SK-N-SH treated with all-trans-retinoic acid at 6 μM for 48 hours (cell line): Measurements from ENCODE around the gene KCNMA1.

ENCODE experiments used
- ATAC-seq: fragments of 200-7000 bp; cut with Tn5 transposase; 3 replicates; pipeline ENCODE4 v1.9.1; 2020; ENCODE audit warnings: mild to moderate bottlenecking, moderate library complexity
- CREB5 ChIP-seq: fragments of 250-450 bp; sonication (Bioruptor Pico); IDR thresholded peaks from 2 replicates; pipeline ENCODE4 v1.5.1; 2020; ENCODE audit warnings: low read depth, mild to moderate bottlenecking, moderate library complexity
- CSDC2 ChIP-seq: fragments of 250-450 bp; sonication (Bioruptor Pico); IDR thresholded peaks from 2 replicates; pipeline ENCODE4 v1.5.0; 2020; ENCODE audit warnings: mild to moderate bottlenecking, moderate library complexity
- CSRNP3 ChIP-seq: fragments of 250-450 bp; sonication (Bioruptor Pico); IDR thresholded peaks from 2 replicates; pipeline ENCODE4 v1.5.1; 2021; ENCODE audit warnings: mild to moderate bottlenecking, moderate library complexity
- ESRRG ChIP-seq: fragments of 250-450 bp; sonication (Bioruptor Pico); IDR thresholded peaks from 2 replicates; pipeline ENCODE4 v1.6.1; 2021; ENCODE audit warnings: mild to moderate bottlenecking
- GLIS3 ChIP-seq: fragments of 250-450 bp; sonication (Bioruptor Pico); IDR thresholded peaks from 2 replicates; pipeline ENCODE4 v1.5.0; 2020; ENCODE audit warnings: mild to moderate bottlenecking, moderate library complexity
- ISL1 ChIP-seq: fragments of 250-450 bp; sonication (Bioruptor Pico); IDR thresholded peaks from 2 replicates; pipeline ENCODE4 v2.1.2; 2022; ENCODE audit warnings: mild to moderate bottlenecking, moderate library complexity
- OSR1 ChIP-seq: fragments of 250-450 bp; sonication (Bioruptor Pico); IDR thresholded peaks from 2 replicates; pipeline ENCODE4 v1.8.0; 2022; ENCODE audit warnings: moderate library complexity, mild to moderate bottlenecking, inconsistent platforms
- PATZ1 ChIP-seq: fragments of 250-450 bp; sonication (Bioruptor Pico); IDR thresholded peaks from 2 replicates; pipeline ENCODE4 v1.8.0; 2020; ENCODE audit warnings: mild to moderate bottlenecking, moderate library complexity, borderline replicate concordance
- POU6F1 ChIP-seq: fragments of 250-450 bp; sonication (Bioruptor Pico); IDR thresholded peaks from 2 replicates; pipeline ENCODE4 v1.8.0; 2021; ENCODE audit warnings: low read depth, mild to moderate bottlenecking, moderate library complexity, borderline replicate concordance
- PPARA ChIP-seq: fragments of 250-450 bp; sonication (Bioruptor Pico); IDR thresholded peaks from 2 replicates; pipeline ENCODE4 v1.5.0; 2020; ENCODE audit warnings: mild to moderate bottlenecking, borderline replicate concordance
- RARB ChIP-seq: fragments of 250-450 bp; sonication (Bioruptor Pico); IDR thresholded peaks from 2 replicates; pipeline ENCODE4 v1.8.0; 2021; ENCODE audit warnings: mild to moderate bottlenecking, moderate library complexity
- SNAI2 ChIP-seq: fragments of 250-450 bp; sonication (Bioruptor Pico); IDR thresholded peaks from 2 replicates; pipeline ENCODE4 v1.5.0; 2020; ENCODE audit warnings: mild to moderate bottlenecking, moderate library complexity
- TCF4 ChIP-seq: fragments of 250-450 bp; sonication (Bioruptor Pico); IDR thresholded peaks from 2 replicates; pipeline ENCODE4 v1.8.0; 2021; ENCODE audit warnings: mild to moderate bottlenecking, moderate library complexity, borderline replicate concordance
- TOX ChIP-seq: fragments of 250-450 bp; sonication (Bioruptor Pico); IDR thresholded peaks from 2 replicates; pipeline ENCODE4 v1.8.0; 2021; ENCODE audit warnings: mild to moderate bottlenecking, moderate library complexity, borderline replicate concordance
- ZC3H10 ChIP-seq: fragments of 250-450 bp; sonication (Bioruptor Pico); IDR thresholded peaks from 2 replicates; pipeline ENCODE4 v1.5.1; 2021; ENCODE audit warnings: mild to moderate bottlenecking, moderate library complexity
- ZFP3 ChIP-seq: fragments of 250-450 bp; sonication (Bioruptor Pico); IDR thresholded peaks from 2 replicates; pipeline ENCODE4 v1.5.0; 2020; ENCODE audit warnings: mild to moderate bottlenecking, moderate library complexity
- ZFP30 ChIP-seq: fragments of 450-650 bp; formaldehyde crosslinking; IDR thresholded peaks from 2 replicates; pipeline ENCODE4 v1.5.0; 2022; ENCODE audit warnings: mild to moderate bottlenecking, moderate library complexity
- ZNF565 ChIP-seq: fragments of 450-650 bp; formaldehyde crosslinking; conservative IDR thresholded peaks from 2 replicates; pipeline ENCODE4 v1.5.0; 2020; ENCODE audit warnings: low read depth, mild to moderate bottlenecking, moderate library complexity
- ZNF70 ChIP-seq: fragments of 450-650 bp; formaldehyde crosslinking; IDR thresholded peaks from 2 replicates; pipeline ENCODE4 v1.5.0; 2020; ENCODE audit warnings: mild to moderate bottlenecking, moderate library complexity
- ZNF8 ChIP-seq: fragments of 450-650 bp; formaldehyde crosslinking; IDR thresholded peaks from 2 replicates; pipeline ENCODE4 v1.5.0; 2020; ENCODE audit warnings: mild to moderate bottlenecking, moderate library complexity

KCNMA1 gene

GRCh38 chr10:77355844-77356243 lies 281.8 kb downstream of the KCNMA1 start:
- ATAC-seq = peak; percentile 65
- TF ChIP-seq ZNF70 (CRISPR knock-in tag) (no peak), TOX (CRISPR knock-in tag) (0 out of 2 replicates have a peak, but pooled peaks have one; percentile 25), ZFP3 (peak; percentile 100)

GRCh38 chr10:77351386-77351785 lies 286.2 kb downstream of the KCNMA1 start:
- peak; percentile 40 for ATAC-seq
- TF ChIP-seq CSRNP3 (CRISPR knock-in tag) = no peak
- TF ChIP-seq ISL1 (CRISPR knock-in tag) = no peak
- TF ChIP-seq RARB (CRISPR knock-in tag) = no peak
- no peak for TF ChIP-seq PATZ1 (CRISPR knock-in tag)
- no peak for TF ChIP-seq CSDC2
- no peak for TF ChIP-seq POU6F1 (CRISPR knock-in tag)
- TF ChIP-seq SNAI2 (CRISPR knock-in tag) = no peak
- TF ChIP-seq TCF4 (CRISPR knock-in tag) = no peak
- TF ChIP-seq ESRRG (CRISPR knock-in tag) = no peak
- no peak for TF ChIP-seq ZFP30
- TF ChIP-seq CREB5 (CRISPR knock-in tag) = no peak
- no peak for TF ChIP-seq TOX (CRISPR knock-in tag)
- no peak for TF ChIP-seq OSR1 (CRISPR knock-in tag)
- TF ChIP-seq ZNF70 (CRISPR knock-in tag) = no peak
- no peak for TF ChIP-seq ZC3H10 (CRISPR knock-in tag)
- no peak for TF ChIP-seq ZNF565 (CRISPR knock-in tag)

- ATAC-seq = peak; percentile 94
- 0 out of 2 replicates have a peak, but pooled peaks have one; percentile 22 for TF ChIP-seq ISL1 (CRISPR knock-in tag)
- TF ChIP-seq CREB5 (CRISPR knock-in tag) = 0 out of 2 replicates have a peak, but pooled peaks have one; percentile 21
- TF ChIP-seq PPARA (CRISPR knock-in tag) = no peak
- TF ChIP-seq CSDC2 = no peak
These were observed 286.9 kb downstream of the KCNMA1 start for GRCh38 chr10:77350711-77351119.

GRCh38 chr10:77350134-77350533 lies 287.5 kb downstream of the KCNMA1 start:
- TF ChIP-seq CSDC2 (no peak), TOX (CRISPR knock-in tag) (no peak), RARB (CRISPR knock-in tag) (no peak)
- no peak for ATAC-seq

- no peak for ATAC-seq
- TF ChIP-seq RARB (CRISPR knock-in tag) (no peak), TOX (CRISPR knock-in tag) (no peak), ZFP30 (no peak), CREB5 (CRISPR knock-in tag) (no peak), POU6F1 (CRISPR knock-in tag) (no peak), CSDC2 (no peak), ESRRG (CRISPR knock-in tag) (no peak), PPARA (CRISPR knock-in tag) (no peak), ZNF565 (CRISPR knock-in tag) (no peak), ZNF8 (CRISPR knock-in tag) (no peak), GLIS3 (CRISPR knock-in tag) (no peak)
These were observed 288.4 kb downstream of the KCNMA1 start for GRCh38 chr10:77349226-77349625.
